Right lobe of liver (tissue), 6 donors: ENCODE data around the gene GRAMD1C. TPM values are rescaled to one million over a fixed set of nuclear protein-coding genes. Genes with fewer than 3 reads are reported as not detected.

Experiments
- ATAC-seq, 4 donors: fragments of 200-7000 bp; cut with Tn5 transposase; one replicate each; pipeline ENCODE4 v1.9.1; 2020; ENCODE audit warnings: mild to moderate bottlenecking in 4 of 4, moderate library complexity in 4 of 4
- DNase-seq, 3 donors: peaks; one replicate each; pipeline ENCODE4 v3.0.0-alpha.2; 2020
- H3K27ac ChIP-seq, 3 donors: fragments of 200-600 bp; one replicate each; pipeline ENCODE4 v1.8.0; 2022
- H3K27me3 ChIP-seq, 2 donors: fragments of 200-600 bp; one replicate each; pipeline ENCODE4 v1.8.0; 2022
- H3K36me3 ChIP-seq, 4 donors: fragments of 200-600 bp; sonication (generic) in 1 of 4; one replicate each; pipeline versions ENCODE4 v1.5.1 to v1.8.0; 2017 to 2022; ENCODE audit warnings: control low read depth in 1 of 4
- H3K4me1 ChIP-seq, 4 donors: fragments of 200-600 bp; sonication (generic) in 1 of 4; one replicate each; pipeline versions ENCODE4 v1.5.1 to v1.8.0; 2017 to 2022; ENCODE audit warnings: control low read depth in 1 of 4
- H3K4me3 ChIP-seq, 3 donors: fragments of 200-600 bp; one replicate each; pipeline ENCODE4 v1.8.0; 2022
- H3K9me3 ChIP-seq, 4 donors: fragments of 200-600 bp; sonication (generic) in 1 of 4; one replicate each; pipeline versions ENCODE4 v1.5.1 to v1.8.0; 2017 to 2022; ENCODE audit warnings: control low read depth in 1 of 4
- POLR2A ChIP-seq: fragments of 450-650 bp; IDR thresholded peaks from one replicate; pipeline ENCODE4 v1.6.1; 2017; ENCODE audit warnings: antibody characterized with exemption, mild to moderate bottlenecking
- WGBS: methylation state at CpG from one replicate; pipeline ENCODE4 v1.1.6; 2018; ENCODE audit warnings: low coverage, low lambda C conversion rate; ENCODE audit not compliant: insufficient coverage; ENCODE audit errors: missing lambda C conversion rate; 5-methylcytosine and 5-hydroxymethylcytosine counted together
- intact Hi-C, 2 donors: fragments of 100-400 bp; cut with DNase I; formaldehyde crosslinking; loops; one replicate each; pipeline versions ENCODE4 v1.11.2 to v1.14.1; 2022
- total RNA-seq, 6 experiments: library from RNA; depleted of rRNA in 2 of 6; stranded (reverse); fragments of >200 nt in 2 of 6; fragmentation: NEBNext Ultra II Directional in 3 of 6; extraction: Animal tissue kit (Norgen Biotek cat#: 25700) in 3 of 6; gene quantifications; one replicate each; pipeline versions ENCODE4 v1.1.0 to v1.2.4, GENCODE V29; 2016 to 2023
- TF ChIP-seq, protein P1 (sequence below), 4 donors: fragments of 200-600 bp in 3 of 4; fragments of 450-650 bp in 1 of 4; IDR thresholded peaks; one replicate each; pipeline versions ENCODE4 v1.5.1 to v1.8.0; 2016 to 2022; ENCODE audit warnings: antibody characterized with exemption in 4 of 4, mild to moderate bottlenecking in 2 of 4
- donor health status: DM: no; HTN: yes; CAD: no.
- donor health status: DM: no; HTN: no; CAD: no.
- donor health status: DM: no; HTN: no; CAD: no.
- donor health status: DM: no; HTN: yes; CAD: no.
- donor health status: DM: no; HTN: yes; CAD: no.

Gene GRAMD1C
- total RNA-seq, 6 experiments from 2014 or later: 7.6 to 16.9 (median 11.1) TPM

DNA sequence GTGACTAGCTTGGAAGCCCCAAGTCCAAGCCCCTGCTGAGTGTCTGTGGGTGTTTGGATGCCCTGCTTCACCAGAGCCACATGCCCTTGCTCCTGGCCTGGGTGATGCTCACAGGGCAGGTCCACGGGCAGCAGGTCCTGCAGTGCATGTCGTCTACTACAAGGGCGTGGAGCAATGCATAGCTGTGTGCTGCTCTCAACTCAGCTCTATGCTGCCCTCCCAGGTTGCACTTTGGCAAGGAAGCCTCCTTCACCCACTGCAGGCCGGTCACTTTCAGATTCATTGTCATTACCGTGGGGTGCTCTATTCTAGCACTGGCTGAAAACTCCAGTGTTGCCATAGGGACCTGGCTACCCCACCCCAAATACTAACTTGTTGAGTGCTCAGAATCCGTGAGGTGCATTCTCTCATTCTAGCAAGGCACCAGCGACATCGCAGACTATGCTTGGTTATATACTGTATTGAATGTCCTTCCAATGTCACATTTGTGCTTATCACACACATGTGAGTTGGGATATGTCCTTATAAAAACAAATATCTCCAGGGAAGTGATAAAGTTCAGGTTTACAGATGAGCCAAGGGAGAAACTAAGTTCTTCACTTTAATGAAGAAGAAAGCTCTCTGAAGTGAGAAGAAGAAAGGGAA is 51.8 kb downstream of the GRAMD1C start:
- WGBS: 25% methylated on average over 5 of the region's 8 CpGs
- TF ChIP-seq POLR2A: no peak
- TF ChIP-seq, protein P1, sequence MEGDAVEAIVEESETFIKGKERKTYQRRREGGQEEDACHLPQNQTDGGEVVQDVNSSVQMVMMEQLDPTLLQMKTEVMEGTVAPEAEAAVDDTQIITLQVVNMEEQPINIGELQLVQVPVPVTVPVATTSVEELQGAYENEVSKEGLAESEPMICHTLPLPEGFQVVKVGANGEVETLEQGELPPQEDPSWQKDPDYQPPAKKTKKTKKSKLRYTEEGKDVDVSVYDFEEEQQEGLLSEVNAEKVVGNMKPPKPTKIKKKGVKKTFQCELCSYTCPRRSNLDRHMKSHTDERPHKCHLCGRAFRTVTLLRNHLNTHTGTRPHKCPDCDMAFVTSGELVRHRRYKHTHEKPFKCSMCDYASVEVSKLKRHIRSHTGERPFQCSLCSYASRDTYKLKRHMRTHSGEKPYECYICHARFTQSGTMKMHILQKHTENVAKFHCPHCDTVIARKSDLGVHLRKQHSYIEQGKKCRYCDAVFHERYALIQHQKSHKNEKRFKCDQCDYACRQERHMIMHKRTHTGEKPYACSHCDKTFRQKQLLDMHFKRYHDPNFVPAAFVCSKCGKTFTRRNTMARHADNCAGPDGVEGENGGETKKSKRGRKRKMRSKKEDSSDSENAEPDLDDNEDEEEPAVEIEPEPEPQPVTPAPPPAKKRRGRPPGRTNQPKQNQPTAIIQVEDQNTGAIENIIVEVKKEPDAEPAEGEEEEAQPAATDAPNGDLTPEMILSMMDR (IDR thresholded peaks at IDR 0.05): peak; percentile 16 to 42 (median 36)
- no peak overlapping the region for H3K27ac ChIP-seq
- peak; percentile 47 to 73 (median 65) for DNase-seq
- intact Hi-C loops: no loop called here
- peaks cover 0 to 6% (median 0%) of the 10 kb centered on the region in 4 donors for H3K4me1 ChIP-seq
- peak; percentile 95 to 99 (median 98) for ATAC-seq
- H3K27me3 ChIP-seq: no peaks in the 10 kb centered on the region
- no peaks in the 10 kb centered on the region for H3K36me3 ChIP-seq
- no peaks in the 10 kb centered on the region for H3K9me3 ChIP-seq
- peak overlapping the region in 1 of 3 donors; percentile 2 for H3K4me3 ChIP-seq

DNA sequence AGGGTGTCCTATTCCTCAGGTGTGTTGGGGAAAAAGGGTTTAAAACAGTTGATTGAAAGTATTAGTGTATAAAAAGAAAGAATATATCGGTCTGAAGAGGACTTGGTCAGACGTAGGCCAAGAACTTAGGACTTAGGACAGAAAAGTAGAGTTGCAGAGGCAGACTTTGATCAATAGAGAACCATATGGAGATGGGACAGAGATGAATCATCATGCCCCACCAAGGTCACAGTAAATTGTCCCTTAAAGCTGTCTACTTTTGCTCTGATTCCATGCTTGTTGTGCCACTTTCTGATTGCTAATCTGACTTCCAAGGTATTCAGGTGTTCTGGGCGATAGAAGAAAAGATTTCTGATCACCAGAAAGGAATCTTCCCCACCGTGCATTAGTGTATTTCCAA is 56.3 kb downstream of the GRAMD1C start:
- TF ChIP-seq, protein P1 (IDR thresholded peaks at IDR 0.05): no peak
- TF ChIP-seq POLR2A: no peak
- DNase-seq (no peak), ATAC-seq (no peak)
- WGBS: 81% methylated on average over 4 of the region's 4 CpGs
- intact Hi-C loops: no loop called here
- Histone ChIP-seq H3K36me3 (no peaks in the 10 kb centered on the region), H3K4me3 (no peak overlapping the region), H3K27me3 (no peaks in the 10 kb centered on the region), H3K27ac (no peak overlapping the region), H3K9me3 (no peaks in the 10 kb centered on the region), H3K4me1 (peaks cover 0 to 11% (median 0%) of the 10 kb centered on the region in 4 donors)

DNA sequence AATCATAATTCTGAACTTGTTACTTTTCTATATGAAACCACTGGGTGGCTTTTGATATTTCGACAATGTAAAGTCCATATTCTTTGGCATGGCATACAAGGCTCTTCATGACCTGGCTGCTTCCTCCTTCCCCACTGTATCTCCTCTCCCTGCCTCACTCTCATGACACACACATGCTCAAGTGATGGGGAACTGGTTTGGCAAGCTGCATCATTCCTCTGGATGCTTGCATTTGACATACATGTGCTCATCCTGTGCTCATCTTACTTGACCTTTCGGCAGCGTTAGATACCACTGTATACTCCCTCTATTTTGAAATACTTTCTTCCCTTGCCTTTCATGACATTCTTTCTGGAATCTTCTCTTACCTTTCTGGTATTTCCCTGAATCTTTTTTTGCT is 57.4 kb downstream of the GRAMD1C start:
- intact Hi-C loops: no loop called here
- TF ChIP-seq POLR2A: no peak
- TF ChIP-seq, protein P1 (IDR thresholded peaks at IDR 0.05): no peak
- WGBS: 79% methylated on average over 3 of the region's 3 CpGs
- Histone ChIP-seq H3K9me3 (no peaks in the 10 kb centered on the region), H3K4me3 (no peak overlapping the region), H3K27ac (no peak overlapping the region), H3K27me3 (no peaks in the 10 kb centered on the region), H3K36me3 (no peaks in the 10 kb centered on the region), H3K4me1 (peaks cover 0 to 5% (median 0%) of the 10 kb centered on the region in 4 donors)
- ATAC-seq: no peak
- DNase-seq: no peak

DNA sequence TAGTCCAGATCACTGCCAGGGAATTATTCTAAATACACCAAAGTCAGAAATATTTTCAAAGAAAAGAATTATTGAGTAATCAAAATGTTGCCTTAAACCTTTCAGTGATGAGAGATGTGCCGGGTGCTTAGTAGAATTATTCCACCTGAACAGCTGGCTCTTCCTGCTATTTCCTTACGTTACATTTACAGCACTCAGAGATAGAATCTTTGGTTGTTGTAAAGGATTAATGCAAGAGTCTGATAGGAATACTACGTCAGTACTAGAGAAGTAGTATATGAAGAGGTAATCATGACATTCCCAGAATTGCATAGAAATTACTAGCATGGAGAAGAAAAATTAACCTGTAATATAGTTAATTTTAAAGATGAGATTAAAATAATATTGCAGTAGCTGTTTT is 58.3 kb downstream of the GRAMD1C start:
- ATAC-seq: peak; percentile 9 to 49 (median 34)
- Histone ChIP-seq H3K27ac (peak overlapping the region in 2 of 3 donors; percentile 65 to 72), H3K4me1 (peaks cover 0 to 5% (median 0%) of the 10 kb centered on the region in 4 donors), H3K27me3 (no peaks in the 10 kb centered on the region), H3K9me3 (no peaks in the 10 kb centered on the region), H3K4me3 (peak overlapping the region; percentile 15 to 54 (median 40)), H3K36me3 (no peaks in the 10 kb centered on the region)
- no peak for DNase-seq
- no peak for TF ChIP-seq POLR2A
- TF ChIP-seq, protein P1 (IDR thresholded peaks at IDR 0.05): no peak
- intact Hi-C loops: no loop called here
- WGBS: 35% methylated on average over 3 of the region's 3 CpGs
